Activated gamma-delta T cell treated with Interleukin-2 at 50 U/mL for 16 hours (primary cell): ENCODE results near the gene POC5.
A peak's percentile ranks its signal among the peaks of the same experiment; 100 is the strongest.
"Not testable (repeated sequence)": the region's sequence is repeated elsewhere in the genome, so short reads cannot be mapped to it uniquely, and the experiment has no call there.

Experiments used
- DNase-seq: peaks from one replicate; pipeline ENCODE4 v3.0.0-alpha.2; 2020

The POC5 gene, protein sequence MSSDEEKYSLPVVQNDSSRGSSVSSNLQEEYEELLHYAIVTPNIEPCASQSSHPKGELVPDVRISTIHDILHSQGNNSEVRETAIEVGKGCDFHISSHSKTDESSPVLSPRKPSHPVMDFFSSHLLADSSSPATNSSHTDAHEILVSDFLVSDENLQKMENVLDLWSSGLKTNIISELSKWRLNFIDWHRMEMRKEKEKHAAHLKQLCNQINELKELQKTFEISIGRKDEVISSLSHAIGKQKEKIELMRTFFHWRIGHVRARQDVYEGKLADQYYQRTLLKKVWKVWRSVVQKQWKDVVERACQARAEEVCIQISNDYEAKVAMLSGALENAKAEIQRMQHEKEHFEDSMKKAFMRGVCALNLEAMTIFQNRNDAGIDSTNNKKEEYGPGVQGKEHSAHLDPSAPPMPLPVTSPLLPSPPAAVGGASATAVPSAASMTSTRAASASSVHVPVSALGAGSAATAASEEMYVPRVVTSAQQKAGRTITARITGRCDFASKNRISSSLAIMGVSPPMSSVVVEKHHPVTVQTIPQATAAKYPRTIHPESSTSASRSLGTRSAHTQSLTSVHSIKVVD

DNA sequence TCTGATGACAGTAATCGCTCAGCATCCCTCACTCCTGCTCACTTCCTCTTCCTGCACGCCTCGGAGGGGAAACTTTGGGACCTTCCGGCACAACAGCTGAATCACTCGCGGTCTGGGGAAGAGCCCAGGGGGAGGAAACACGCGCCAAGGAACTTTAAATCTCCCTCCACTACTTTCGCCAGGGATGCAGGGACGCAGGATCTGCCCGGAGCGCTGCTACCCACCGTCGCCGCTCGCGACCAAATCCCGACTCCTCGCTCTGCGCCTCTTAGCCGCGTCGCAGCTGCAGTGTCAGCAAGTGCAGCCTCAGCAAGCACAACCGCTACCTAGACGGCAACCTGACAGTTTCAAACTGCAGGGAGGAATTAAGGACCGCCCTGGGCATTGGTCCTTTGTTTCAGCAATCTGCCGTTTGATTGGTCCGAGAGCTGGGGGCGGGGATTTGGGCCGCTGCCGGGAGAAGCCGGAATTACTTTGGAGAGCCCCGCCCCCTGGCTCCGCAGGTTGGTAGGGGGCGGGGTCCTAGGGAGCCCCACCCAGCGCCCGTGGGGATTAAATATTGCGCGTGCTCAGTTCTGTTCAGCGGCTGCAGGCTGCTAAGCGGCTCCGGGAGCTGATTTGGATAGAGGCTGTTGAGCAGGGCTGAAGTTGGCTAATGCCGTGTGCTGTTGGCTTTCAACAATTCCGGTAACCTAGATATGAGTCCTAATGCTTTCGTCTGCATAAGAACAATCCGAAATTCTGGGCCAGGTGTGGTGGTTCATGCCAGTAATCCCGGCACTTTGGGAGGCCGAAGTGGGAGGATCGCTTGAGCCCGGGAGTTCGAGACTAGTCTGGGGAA lies at the start of gene POC5:
Gene POC5 (minus strand): TSS at position 356 of the 841 bp plus-strand sequence. CDS start 4,500 bp downstream, outside the sequence.
- peak; percentile 98 for DNase-seq

- no peak for DNase-seq
Measured at GRCh38 chr5:75758116-75758515, 40.9 kb upstream of the POC5 start.

- no peak for DNase-seq
Measured at GRCh38 chr5:75756981-75757380, 39.7 kb upstream of the POC5 start.

GRCh38 chr5:75756211-75756610 lies 39.0 kb upstream of the POC5 start:
- DNase-seq = no peak

GRCh38 chr5:75753182-75753581 lies 35.9 kb upstream of the POC5 start:
- no peak for DNase-seq

GRCh38 chr5:75744355-75744754 lies 27.1 kb upstream of the POC5 start:
- DNase-seq = no peak

DNA sequence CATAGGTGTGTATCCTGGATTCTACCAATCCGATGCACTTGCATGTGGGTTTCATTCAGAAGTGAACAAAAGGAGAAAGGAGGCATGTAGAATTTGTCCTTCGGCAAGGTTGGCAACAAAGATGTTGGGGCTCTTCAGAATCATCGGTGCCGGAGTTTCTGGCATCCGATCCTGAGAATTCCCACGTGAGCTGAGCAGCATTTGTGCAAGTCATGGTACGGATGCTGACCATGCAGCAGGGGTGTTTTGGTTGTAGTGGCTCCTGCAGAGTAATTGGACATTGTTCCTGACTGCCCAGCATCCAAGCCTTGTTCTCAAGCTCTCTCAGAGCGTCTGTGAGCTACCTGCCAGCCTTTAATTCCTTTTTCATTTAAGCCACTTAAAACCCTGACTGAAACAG lies 19.0 kb upstream of the POC5 start:
- DNase-seq = no peak

DNA sequence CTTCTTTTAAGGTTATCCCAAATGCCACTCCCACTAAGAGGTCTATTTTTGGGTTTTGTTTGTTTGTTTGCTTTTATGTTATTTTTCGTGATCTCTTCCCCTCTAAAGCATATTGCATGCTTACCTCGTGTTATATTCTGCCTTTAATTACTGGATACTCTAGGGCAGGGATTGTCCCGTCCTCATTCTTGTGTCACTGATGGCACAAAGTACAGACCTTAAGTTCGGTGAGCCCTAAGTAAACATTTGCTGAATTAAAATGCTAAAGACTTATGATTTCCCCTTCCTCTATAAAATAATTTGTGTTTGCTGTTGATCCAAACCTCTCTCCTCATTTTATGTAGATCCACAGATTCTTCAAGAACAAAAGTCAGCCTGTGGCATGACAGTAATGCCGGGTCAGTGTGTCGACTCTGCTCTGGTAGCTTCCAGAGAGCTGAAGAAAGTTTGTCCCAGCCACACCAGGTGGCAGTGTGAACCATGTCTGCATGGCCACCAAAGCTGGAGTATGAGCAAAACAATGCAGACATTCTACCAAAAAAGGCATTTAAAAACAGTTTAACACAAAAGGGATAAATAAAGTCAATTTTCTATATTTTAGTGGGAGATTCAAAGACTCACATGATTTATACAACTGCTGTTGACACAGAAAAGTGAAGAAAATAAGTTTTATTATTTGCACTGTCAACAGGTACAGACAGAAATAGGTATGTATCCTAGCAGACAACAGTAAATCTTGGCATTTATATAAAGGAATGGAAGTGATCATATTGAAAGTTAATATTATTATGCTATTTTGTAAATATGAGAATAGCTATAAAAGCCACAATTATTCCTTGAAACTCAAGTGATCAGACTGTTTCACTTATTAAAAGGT lies 17.9 kb upstream of the POC5 start:
- peak; percentile 10 for DNase-seq

GRCh38 chr5:75733767-75734166 lies 16.5 kb upstream of the POC5 start:
- DNase-seq = no peak

DNA sequence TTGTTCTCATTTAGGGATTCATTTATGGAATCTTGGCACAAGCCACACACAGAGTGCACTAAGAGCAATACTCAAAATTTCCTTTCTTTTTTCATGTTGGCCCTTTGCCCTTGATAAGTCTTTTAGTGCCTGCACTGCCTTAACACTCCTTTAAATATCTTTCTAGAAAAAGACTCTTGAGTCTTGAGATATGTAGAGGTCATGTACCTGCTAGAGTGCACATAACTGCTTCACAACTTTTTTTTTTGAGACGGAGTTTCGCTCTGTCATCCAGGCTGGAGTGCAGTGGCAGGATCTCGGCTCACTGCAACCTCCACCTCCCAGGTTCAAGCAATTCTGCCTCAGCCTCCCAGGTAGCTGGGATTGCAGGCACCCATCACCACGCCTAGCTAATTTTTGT lies 14.3 kb upstream of the POC5 start:
- not testable (repeated sequence) for DNase-seq

DNA sequence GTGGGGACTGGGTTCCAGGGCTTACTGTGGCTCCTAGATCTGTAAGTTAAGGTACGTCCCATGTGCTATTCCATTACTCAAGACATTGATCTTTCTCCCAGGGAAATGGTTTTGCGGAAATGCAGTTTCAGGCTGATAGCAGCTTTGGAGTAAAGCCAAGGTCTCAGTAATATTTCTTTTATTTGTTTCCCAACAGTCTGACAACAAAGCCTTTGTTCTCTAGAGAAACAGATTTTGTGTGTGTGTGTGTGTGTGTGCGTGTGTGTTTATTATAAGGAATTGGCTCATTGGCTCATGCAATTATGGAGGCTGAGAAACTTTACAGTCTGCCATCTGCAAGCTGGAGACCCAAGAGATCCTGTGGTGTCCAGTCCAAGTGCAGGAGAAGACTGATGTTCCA lies 12.1 kb upstream of the POC5 start:
- DNase-seq = no peak

GRCh38 chr5:75727931-75728330 lies 10.7 kb upstream of the POC5 start:
- no peak for DNase-seq

GRCh38 chr5:75726224-75726623 lies 9.0 kb upstream of the POC5 start:
- DNase-seq = not testable (repeated sequence)

- DNase-seq = no peak
Measured at GRCh38 chr5:75723378-75723777, 6.1 kb upstream of the POC5 start.

DNA sequence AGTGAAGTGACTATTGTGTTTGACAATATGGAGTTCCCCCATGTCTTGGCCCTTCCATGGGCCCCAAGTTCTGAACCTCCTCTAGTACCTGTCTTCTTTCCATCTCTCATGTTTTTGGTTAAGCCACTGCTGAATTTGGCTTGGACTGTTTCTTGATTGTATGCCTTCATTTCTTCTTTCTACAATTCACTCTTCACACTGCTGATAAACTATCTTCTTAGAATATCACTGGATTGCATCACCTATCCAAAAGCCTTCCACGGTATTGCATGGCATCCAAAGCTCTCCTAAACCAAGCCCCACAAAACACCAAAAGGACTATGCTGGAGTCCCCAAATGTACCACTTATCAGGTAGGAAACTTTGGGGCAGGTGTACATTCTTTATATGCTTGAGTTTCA lies 4.3 kb upstream of the POC5 start:
- no peak for DNase-seq

DNA sequence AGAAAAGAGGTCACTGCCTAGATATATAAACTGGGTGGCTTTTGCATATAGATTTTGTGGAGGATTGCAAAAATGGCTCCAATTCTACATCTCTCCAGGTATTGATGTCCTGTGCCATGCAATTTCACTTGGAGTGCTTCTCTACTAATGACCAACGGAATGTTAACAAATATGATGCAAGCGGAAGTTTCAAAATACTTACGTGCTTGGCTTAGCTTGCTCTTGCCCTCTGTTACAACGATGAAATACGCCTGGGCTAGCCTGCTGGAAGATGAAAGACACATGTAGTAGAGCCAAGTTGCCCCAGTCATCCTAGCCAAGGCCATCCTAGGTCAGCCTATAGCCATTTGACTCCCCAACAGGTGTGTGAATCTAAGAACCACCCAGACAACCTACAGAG lies 3.6 kb upstream of the POC5 start:
- DNase-seq = no peak

DNA sequence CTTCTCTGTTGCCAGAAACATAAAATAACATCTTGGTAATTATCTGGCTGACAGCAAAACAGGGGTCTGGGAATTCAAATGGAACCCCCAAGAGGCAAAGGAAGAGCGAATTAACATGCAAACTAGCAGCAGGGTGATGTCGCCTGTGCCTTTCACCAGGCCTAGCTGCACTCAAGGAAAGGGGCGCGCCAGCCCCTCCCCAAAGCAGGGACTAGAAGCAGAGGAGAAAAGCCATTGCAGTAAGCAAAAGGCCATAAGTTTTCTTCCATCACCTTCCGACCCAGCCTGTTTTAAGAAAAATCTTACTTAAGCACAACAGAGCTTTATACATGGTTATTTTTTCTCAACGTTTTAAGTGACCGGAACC lies 539 bp downstream of the POC5 start:
- no peak for DNase-seq

DNA sequence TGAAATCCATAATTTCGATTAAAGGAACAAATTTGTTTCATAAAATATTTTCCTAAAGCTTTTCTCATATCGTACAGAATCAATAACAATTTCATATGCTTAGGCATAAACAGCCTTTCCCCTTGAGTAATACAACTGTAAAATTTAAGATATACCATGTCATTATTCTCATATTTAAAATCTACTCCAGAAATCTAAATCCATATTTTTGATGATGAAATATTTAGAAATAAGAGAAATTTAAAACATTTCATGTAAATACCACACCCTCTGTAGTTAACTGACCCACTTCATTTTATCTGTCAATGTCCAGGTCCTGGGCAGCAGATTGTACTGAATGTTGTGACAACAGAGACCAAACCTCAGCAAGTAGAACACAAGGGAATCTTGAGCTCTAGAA lies 5.1 kb downstream of the POC5 start:
- no peak for DNase-seq

DNA sequence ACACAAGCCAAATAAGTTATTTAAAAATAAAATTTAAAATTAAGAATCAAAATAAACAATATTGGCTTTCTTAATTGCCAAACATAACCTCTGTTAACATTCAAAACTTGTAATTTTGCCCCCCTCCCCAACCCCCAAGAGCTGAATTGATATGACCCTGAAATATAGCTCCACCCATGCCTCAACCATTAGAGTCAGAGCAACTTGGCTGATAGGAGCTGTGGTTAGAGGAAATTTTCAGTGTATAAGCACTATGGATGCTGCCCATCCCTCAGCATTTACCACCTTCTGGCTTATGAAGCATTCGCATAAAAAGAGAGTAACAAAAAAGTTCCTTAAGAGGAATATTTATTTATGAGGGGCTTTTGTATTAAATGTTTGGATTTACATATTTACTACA lies 6.1 kb downstream of the POC5 start:
- DNase-seq = no peak

DNA sequence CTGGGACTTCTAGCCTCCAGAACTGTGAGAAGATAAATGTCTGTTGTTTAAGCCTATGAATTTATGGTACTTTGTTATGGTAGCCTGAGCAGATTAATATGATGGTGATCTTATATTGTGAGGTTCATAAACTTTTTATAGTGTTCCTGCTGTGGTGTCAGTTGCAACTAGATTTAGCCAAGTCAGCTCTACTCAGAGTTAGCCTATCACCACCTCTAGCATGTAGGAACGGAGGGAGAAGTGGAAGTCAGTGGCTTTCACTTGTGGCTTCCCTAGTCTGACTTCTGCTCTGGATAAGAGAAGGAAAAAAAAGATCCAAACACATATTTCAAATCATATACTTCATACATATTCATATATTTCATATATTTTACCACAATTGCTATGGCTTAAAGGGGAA lies 6.6 kb downstream of the POC5 start:
- no peak for DNase-seq

DNA sequence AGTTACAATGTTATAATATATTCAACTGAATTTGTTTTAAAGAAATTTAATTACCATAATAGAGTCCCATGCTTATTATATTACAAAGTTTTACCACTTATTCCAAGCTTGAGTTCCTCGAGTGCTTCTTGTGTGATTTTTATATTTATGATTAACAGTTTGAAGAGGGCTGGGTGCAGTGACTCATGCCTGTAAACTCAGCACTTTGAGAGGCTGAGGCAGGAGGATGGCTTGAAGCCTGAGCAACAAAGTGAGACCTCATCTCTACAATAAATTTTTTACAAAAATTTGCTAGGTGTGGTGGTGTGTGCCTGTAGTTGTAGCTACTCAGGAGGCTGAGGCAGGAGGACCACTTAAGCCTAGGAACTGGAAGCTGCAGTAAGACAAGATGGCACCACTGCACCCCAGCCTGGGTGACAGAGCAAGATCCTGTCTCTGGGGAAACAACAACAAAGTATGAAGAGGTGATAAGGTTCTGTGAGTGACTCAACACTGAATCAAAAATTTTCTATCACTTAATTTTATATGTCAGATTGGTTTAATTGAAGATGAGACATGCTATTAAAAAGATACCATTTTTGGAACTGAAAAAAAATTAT lies 9.2 kb downstream of the POC5 start:
- no peak for DNase-seq

GRCh38 chr5:75706775-75707174 lies 10.5 kb downstream of the POC5 start:
- DNase-seq = no peak
